GM10847 (cell line): ENCODE data around the gene TMEM184B.

Source experiments
- POLR2A ChIP-seq: IDR thresholded peaks from 2 replicates; pipeline ENCODE4 v1.6.1; 2011; ENCODE audit not compliant: insufficient read length; ENCODE audit errors: extremely low read depth

TMEM184B gene

GRCh38 chr22:38218661-38219622 is 53.9 kb downstream of the TMEM184B start:
- no peak for TF ChIP-seq POLR2A

- no peak for TF ChIP-seq POLR2A
Observed at GRCh38 chr22:38215156-38216038, 57.4 kb downstream of the TMEM184B start.

GRCh38 chr22:38214302-38215056 is 58.3 kb downstream of the TMEM184B start:
- no peak for TF ChIP-seq POLR2A

DNA sequence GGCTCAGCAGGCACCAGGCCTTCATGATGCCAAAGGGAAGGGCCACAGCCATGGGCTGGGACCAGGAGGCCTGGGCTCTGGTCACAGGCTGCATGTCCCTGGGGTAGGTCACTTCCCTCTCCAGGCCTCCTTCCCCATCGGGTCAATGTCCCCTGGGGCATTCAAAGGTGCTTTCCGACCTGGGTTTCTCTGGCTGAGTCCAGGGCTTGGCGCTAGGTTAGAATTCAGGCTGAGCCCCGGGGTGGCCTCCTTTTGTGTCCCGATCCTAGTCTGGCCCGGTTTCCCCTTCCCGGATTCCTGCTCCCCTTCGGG is 58.9 kb downstream of the TMEM184B start:
- no peak for TF ChIP-seq POLR2A

GRCh38 chr22:38213319-38213989 is 59.4 kb downstream of the TMEM184B start:
- TF ChIP-seq POLR2A, result no peak

GRCh38 chr22:38212442-38212841 is 60.4 kb downstream of the TMEM184B start:
- no peak for TF ChIP-seq POLR2A

DNA sequence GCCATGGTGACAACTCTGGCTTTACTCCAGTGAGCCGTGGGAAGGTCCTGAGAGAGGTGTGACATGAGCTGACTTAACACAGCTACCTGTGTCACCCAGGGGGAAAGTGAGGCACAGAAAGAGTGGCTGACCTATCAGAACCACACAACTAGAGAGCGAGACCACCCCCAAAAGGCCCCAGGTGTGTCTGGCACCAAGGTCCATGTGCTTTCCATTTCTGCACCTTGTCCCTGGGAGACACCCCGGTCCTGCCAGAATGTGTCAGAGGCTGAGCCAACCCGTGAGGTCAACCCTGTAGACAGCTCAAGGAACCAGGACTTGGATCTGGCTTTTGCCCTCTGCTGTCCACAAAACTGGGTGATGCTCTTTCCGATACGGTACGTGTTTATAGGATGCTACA is 61.3 kb downstream of the TMEM184B start:
- no peak for TF ChIP-seq POLR2A

- TF ChIP-seq POLR2A, result no peak
Observed at GRCh38 chr22:38208551-38208968, 64.2 kb downstream of the TMEM184B start.

DNA sequence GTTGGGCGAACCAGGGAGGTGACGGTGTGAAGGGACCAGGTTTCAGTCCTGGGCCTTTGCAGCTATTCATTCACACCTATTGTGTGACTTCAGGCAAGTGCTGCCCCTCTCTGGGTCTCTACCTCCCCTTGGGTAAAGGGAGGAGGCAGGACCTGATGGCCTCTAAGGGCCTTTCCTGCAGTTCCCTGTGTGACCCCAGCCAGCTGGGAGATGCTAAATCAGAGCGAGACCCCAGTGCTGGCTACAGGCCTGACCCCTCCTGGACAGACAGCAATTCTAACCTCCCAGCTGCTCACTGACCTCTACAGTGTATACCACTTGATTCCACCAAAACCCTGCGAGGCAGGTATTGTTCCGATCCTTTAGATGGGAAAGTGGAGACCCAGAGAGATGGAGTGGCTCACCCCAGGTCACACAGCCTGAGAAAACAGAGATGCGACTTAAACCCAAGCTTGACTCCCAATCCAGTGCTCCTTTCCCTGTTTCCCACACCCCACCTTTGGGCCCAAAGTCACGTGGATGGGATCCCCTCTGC is 64.8 kb downstream of the TMEM184B start:
- no peak for TF ChIP-seq POLR2A

DNA sequence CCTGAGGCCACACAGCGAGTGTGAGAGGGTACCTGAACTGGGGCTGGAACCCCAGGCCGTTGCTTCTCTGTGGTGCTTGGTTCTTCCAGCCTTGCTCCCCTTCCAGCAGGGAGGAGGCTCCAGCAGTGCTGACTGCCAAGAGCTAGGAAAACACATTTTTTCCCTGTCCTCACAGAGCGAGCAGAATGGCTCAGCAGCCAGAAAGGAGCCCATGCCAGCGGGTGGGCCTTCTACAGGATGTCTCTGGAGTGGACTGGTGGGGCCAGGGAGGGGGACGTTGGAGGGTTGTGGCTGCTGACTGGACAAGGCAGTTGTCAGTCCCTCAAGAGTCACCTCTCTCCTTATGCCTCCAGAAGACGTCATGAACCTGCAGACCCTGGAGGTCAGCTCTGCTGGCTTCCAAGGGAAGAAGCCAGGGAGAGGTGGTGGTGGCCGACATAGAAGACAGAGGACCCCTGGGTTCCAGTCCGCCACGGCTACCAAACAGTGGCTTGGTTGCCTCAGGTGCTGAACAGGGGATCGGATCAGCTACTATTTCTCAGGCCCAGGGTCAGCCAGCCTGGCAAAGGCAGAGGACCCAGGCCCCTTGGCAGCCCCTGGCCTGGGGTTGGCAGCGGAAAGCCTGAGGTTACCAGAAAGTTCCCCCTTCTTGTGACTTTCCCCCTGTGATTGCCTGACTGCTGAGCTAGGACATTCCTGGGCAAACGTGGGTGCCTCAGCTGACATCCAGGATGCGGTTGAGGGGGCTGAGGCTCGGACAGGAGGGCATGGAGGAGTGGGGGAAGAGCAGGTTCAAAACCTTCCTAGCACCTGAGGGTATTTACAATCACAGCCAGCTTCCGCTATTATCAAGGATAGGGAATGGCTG is 67.3 kb downstream of the TMEM184B start:
- TF ChIP-seq POLR2A, result no peak

DNA sequence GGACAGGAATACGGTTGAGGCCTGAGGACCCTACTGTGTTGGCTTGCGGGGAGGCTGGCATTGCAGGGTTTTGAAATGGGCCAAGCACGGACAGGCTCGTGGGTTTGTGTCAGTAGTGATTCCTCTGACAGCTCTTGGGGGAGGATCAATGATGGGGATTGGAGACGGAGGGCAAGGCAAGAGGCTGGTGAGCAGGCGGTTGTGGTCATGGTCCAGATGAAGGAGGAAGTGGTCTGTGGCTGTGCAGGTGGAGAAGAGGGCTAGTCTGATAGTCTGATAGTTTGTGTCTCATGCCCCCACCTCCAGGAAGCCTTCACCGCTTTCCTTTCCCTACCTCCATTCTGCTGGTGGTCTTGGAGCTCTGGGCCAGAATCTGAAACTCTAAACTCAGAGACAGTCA is 68.0 kb downstream of the TMEM184B start:
- TF ChIP-seq POLR2A, result no peak

GRCh38 chr22:38203855-38204514 is 68.8 kb downstream of the TMEM184B start:
- no peak for TF ChIP-seq POLR2A

- TF ChIP-seq POLR2A, result no peak
Observed at GRCh38 chr22:38203090-38203810, 69.6 kb downstream of the TMEM184B start.
